NCI-H748 (cell line): ENCODE measurements around the gene PPP2R5E.
A peak's percentile ranks its signal among the peaks of the same experiment; 100 is the strongest.

Source experiments
- DNase-seq: peaks from one replicate; lab custom pipeline; 2025; ENCODE audit not compliant: unreplicated experiment; lab: John Stamatoyannopoulos, UW

PPP2R5E gene

GRCh38 chr14:63474111-63474510, 69.1 kb downstream of the PPP2R5E start:
- DNase-seq = no peak

GRCh38 chr14:63472986-63473788, 70.0 kb downstream of the PPP2R5E start:
- no peak for DNase-seq

- no peak for DNase-seq
Measured at GRCh38 chr14:63470962-63471793, 72.0 kb downstream of the PPP2R5E start.

GRCh38 chr14:63468294-63468693, 74.9 kb downstream of the PPP2R5E start:
- no peak for DNase-seq

GRCh38 chr14:63467440-63468072, 75.6 kb downstream of the PPP2R5E start:
- no peak for DNase-seq

GRCh38 chr14:63465347-63465746, 77.8 kb downstream of the PPP2R5E start:
- DNase-seq = no peak

GRCh38 chr14:63460680-63461369, 82.4 kb downstream of the PPP2R5E start:
- no peak for DNase-seq

GRCh38 chr14:63459738-63460137, 83.4 kb downstream of the PPP2R5E start:
- no peak for DNase-seq

GRCh38 chr14:63457498-63457897, 85.7 kb downstream of the PPP2R5E start:
- no peak for DNase-seq

GRCh38 chr14:63454863-63455622, 88.1 kb downstream of the PPP2R5E start:
- DNase-seq = peak; percentile 22

- no peak for DNase-seq
Measured at GRCh38 chr14:63454436-63454835, 88.7 kb downstream of the PPP2R5E start.

GRCh38 chr14:63453443-63453936, 89.7 kb downstream of the PPP2R5E start:
- DNase-seq = no peak

- no peak for DNase-seq
Measured at GRCh38 chr14:63452796-63453195, 90.4 kb downstream of the PPP2R5E start.

- DNase-seq = no peak
Measured at GRCh38 chr14:63448841-63449240, 94.3 kb downstream of the PPP2R5E start.

GRCh38 chr14:63444588-63444987, 98.6 kb downstream of the PPP2R5E start:
- no peak for DNase-seq

GRCh38 chr14:63443988-63444387, 99.2 kb downstream of the PPP2R5E start:
- DNase-seq = no peak

GRCh38 chr14:63443361-63443760, 99.8 kb downstream of the PPP2R5E start:
- DNase-seq = no peak

- DNase-seq = peak; percentile 11
Measured at GRCh38 chr14:63438065-63438757, 105.0 kb downstream of the PPP2R5E start.

GRCh38 chr14:63436286-63437098, 106.7 kb downstream of the PPP2R5E start:
- no peak for DNase-seq
